GM10248 (cell line): ENCODE results near the gene ABCG2.

Source experiments
- CTCF ChIA-PET: fragments of 300-600 bp; sonication (Branson Sonifier 250); formaldehyde crosslinking; extraction: SDS; loops from one replicate; lab custom pipeline; 2021; ENCODE audit warnings: antibody characterized with exemption; lab: Yijun Ruan, JAX
- POLR2A ChIA-PET: fragments of 350-650 bp; sonication (Branson Sonifier 250); formaldehyde crosslinking; extraction: SDS; loops from one replicate; lab custom pipeline; 2020; ENCODE audit warnings: antibody characterized with exemption; lab: Yijun Ruan, JAX
- DNase-seq: peaks from one replicate; pipeline ENCODE4 v3.0.0; 2012; ENCODE audit errors: extremely low spot score
- CTCF ChIP-seq: IDR thresholded peaks from 2 replicates; pipeline ENCODE4 v1.5.1; 2012; ENCODE audit warnings: mild to moderate bottlenecking, low read depth; ENCODE audit errors: extremely low read depth, missing control alignments, control extremely low read depth

ABCG2 gene

GRCh38 chr4:88196523-88197185 lies 38.2 kb upstream of the ABCG2 start:
- no peak for DNase-seq
- CTCF ChIA-PET: interaction anchor here (0.9 to 3.7 kb wide), 3 partner anchors 14 to 319 kb away, joined by 3 to 10 read pairs (median 5); no protein-coding TSS in a partner anchor
- POLR2A ChIA-PET: no interaction called here
- TF ChIP-seq CTCF: no peak

DNA sequence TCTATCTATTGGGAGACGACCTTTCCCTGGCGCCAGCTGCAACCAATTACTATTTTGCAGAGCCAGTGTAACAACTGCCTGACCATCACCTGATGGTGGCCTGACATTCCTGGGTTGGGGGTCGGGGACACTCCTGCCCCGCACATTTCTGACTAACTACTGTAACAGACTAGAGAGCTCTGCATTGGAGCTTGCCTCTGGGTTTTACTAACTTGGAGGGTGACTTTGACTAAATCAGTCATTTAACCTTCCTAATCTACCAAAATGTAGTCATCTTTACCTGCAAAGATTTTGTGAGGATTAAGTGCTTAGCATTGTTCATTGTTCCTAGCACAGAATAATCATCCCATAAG lies 37.5 kb upstream of the ABCG2 start:
- POLR2A ChIA-PET: no interaction called here
- DNase-seq: no peak
- no peak for TF ChIP-seq CTCF
- CTCF ChIA-PET: interaction anchor here (0.9 to 3.7 kb wide), 2 partner anchors 16 to 319 kb away, joined by 3 to 10 read pairs; no protein-coding TSS in a partner anchor

- CTCF ChIA-PET: interaction anchor here (0.9 to 3.7 kb wide), 4 partner anchors 15 to 17 kb away, joined by 3 to 10 read pairs (median 3); no protein-coding TSS in a partner anchor
These were observed 37.0 kb upstream of the ABCG2 start for GRCh38 chr4:88195328-88196012.

DNA sequence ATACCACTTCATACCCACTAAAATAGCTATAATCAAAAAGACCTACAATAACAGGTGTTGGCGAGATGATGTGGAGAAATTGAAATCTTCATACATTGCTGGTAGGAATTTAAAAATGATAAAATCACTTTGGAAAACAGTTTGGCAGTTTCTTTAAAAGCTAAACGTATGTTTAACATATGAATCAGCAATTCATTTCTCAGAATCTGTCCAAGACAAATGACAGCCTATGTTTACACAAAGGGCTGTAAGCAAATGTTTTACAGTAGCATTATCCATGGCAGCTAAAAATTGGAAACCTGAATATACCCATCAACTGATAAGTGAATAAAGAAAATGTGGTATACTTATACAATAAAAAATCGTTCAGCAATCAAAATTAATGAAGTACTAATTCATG lies 33.0 kb upstream of the ABCG2 start:
- CTCF ChIA-PET: interaction anchor here (1.0 kb wide), 1 partner anchor 21 kb away, joined by 4 read pairs; no protein-coding TSS in a partner anchor
- no peak for TF ChIP-seq CTCF

More at GRCh38 chr4:88195328-88196012, 37.0 kb upstream of the ABCG2 start:
- no peak for TF ChIP-seq CTCF
- no peak for DNase-seq
- POLR2A ChIA-PET: no interaction called here

GRCh38 chr4:88189881-88190585 lies 31.6 kb upstream of the ABCG2 start:
- CTCF ChIA-PET: no interaction called here
- POLR2A ChIA-PET: no interaction called here

More for the DNA sequence above, 33.0 kb upstream of the ABCG2 start:
- no peak for DNase-seq
- POLR2A ChIA-PET: no interaction called here

More at GRCh38 chr4:88189881-88190585, 31.6 kb upstream of the ABCG2 start:
- no peak for DNase-seq
- no peak for TF ChIP-seq CTCF
